ENCODE data around the gene CACNA2D1.
"Not testable (repeated sequence)": the region's sequence is repeated elsewhere in the genome, so short reads cannot be mapped to it uniquely, and the experiment has no call there.

CACNA2D1 gene

GRCh38 chr7:82433507-82433906 lies 10.1 kb downstream of the CACNA2D1 start:
- no peak for DNase-seq

- not testable (repeated sequence) for DNase-seq
Observed at GRCh38 chr7:82432743-82433142, 10.8 kb downstream of the CACNA2D1 start.

- no peak for DNase-seq
Observed at GRCh38 chr7:82430500-82431465, 12.8 kb downstream of the CACNA2D1 start.

- DNase-seq: no peak
Observed at GRCh38 chr7:82429408-82429807, 14.2 kb downstream of the CACNA2D1 start.

GRCh38 chr7:82428186-82428961 lies 15.2 kb downstream of the CACNA2D1 start:
- no peak for DNase-seq

GRCh38 chr7:82423446-82423845 lies 20.1 kb downstream of the CACNA2D1 start:
- no peak for DNase-seq

- no peak for DNase-seq
Observed at GRCh38 chr7:82419200-82419599, 24.4 kb downstream of the CACNA2D1 start.

GRCh38 chr7:82417898-82418297 lies 25.7 kb downstream of the CACNA2D1 start:
- DNase-seq: no peak

- no peak for DNase-seq
Observed at GRCh38 chr7:82416402-82416801, 27.2 kb downstream of the CACNA2D1 start.

- DNase-seq: no peak
Observed at GRCh38 chr7:82414389-82414788, 29.2 kb downstream of the CACNA2D1 start.

GRCh38 chr7:82413237-82413636 lies 30.3 kb downstream of the CACNA2D1 start:
- no peak for DNase-seq

GRCh38 chr7:82411732-82412131 lies 31.8 kb downstream of the CACNA2D1 start:
- DNase-seq: no peak

- no peak for DNase-seq
Observed at GRCh38 chr7:82410461-82410860, 33.1 kb downstream of the CACNA2D1 start.

GRCh38 chr7:82406937-82407336 lies 36.6 kb downstream of the CACNA2D1 start:
- DNase-seq: no peak

- DNase-seq: no peak
Observed at GRCh38 chr7:82405301-82405700, 38.3 kb downstream of the CACNA2D1 start.

- DNase-seq: no peak
Observed at GRCh38 chr7:82404652-82405051, 38.9 kb downstream of the CACNA2D1 start.

- DNase-seq: no peak
Observed at GRCh38 chr7:82404094-82404493, 39.5 kb downstream of the CACNA2D1 start.

GRCh38 chr7:82397879-82398524 lies 45.6 kb downstream of the CACNA2D1 start:
- DNase-seq: no peak

- DNase-seq: no peak
Observed at GRCh38 chr7:82396343-82396742, 47.2 kb downstream of the CACNA2D1 start.

- no peak for DNase-seq
Observed at GRCh38 chr7:82395147-82395546, 48.4 kb downstream of the CACNA2D1 start.

- no peak for DNase-seq
Observed at GRCh38 chr7:82393840-82394220, 49.7 kb downstream of the CACNA2D1 start.

- DNase-seq: no peak
Observed at GRCh38 chr7:82393076-82393839, 50.3 kb downstream of the CACNA2D1 start.

GRCh38 chr7:82390936-82391335 lies 52.6 kb downstream of the CACNA2D1 start:
- DNase-seq: no peak
